C4-2B (cell line): Measurements from ENCODE around the gene OLFML2B.

Experiments used
- CTCF ChIP-seq: fragments of 450-650 bp; conservative IDR thresholded peaks from 2 replicates; pipeline ENCODE4 v1.5.1; 2017; ENCODE audit warnings: mild to moderate bottlenecking
- ZFX ChIP-seq: fragments of 450-650 bp; IDR thresholded peaks from 2 replicates; pipeline ENCODE4 v1.6.1; 2017

GRCh38 chr1:162062542-162063015 is 38.9 kb upstream of the OLFML2B start:
- TF ChIP-seq CTCF (no peak), ZFX (no peak)
